HG02588 (cell line): ENCODE results near the gene PPP2R5C.
"Not testable (repeated sequence)": the region's sequence is repeated elsewhere in the genome, so short reads cannot be mapped to it uniquely, and the experiment has no call there.

Experiments
- ATAC-seq: cut with Tn5 transposase; IDR thresholded peaks from one replicate; pipeline ENCODE4 v1.9.1; 2021; ENCODE audit warnings: mild to moderate bottlenecking, moderate library complexity; ENCODE audit not compliant: unreplicated experiment

Gene PPP2R5C

GRCh38 chr14:101761032-101761880 is at the start of gene PPP2R5C:
Gene PPP2R5C, plus strand, starts transcription at chr14:101761709. Its CDS starts 185 bp downstream, at chr14:101761894.
- ATAC-seq, result peak; percentile 67

- not testable (repeated sequence) for ATAC-seq
Measured at GRCh38 chr14:101711857-101712233, 49.7 kb upstream of the PPP2R5C start.

- not testable (repeated sequence) for ATAC-seq
Measured at GRCh38 chr14:101712341-101712740, 49.2 kb upstream of the PPP2R5C start.

- not testable (repeated sequence) for ATAC-seq
Measured at GRCh38 chr14:101713091-101713490, 48.4 kb upstream of the PPP2R5C start.

- ATAC-seq, result no peak
Measured at GRCh38 chr14:101713621-101714349, 47.7 kb upstream of the PPP2R5C start.

- ATAC-seq, result no peak
Measured at GRCh38 chr14:101714394-101714793, 47.1 kb upstream of the PPP2R5C start.

- ATAC-seq, result no peak
Measured at GRCh38 chr14:101715210-101716076, 46.1 kb upstream of the PPP2R5C start.

GRCh38 chr14:101716077-101716950 is 45.2 kb upstream of the PPP2R5C start:
- ATAC-seq, result no peak

- ATAC-seq, result no peak
Measured at GRCh38 chr14:101716956-101717662, 44.4 kb upstream of the PPP2R5C start.

GRCh38 chr14:101717663-101718490 is 43.6 kb upstream of the PPP2R5C start:
- no peak for ATAC-seq

- ATAC-seq, result no peak
Measured at GRCh38 chr14:101719045-101719645, 42.4 kb upstream of the PPP2R5C start.

- no peak for ATAC-seq
Measured at GRCh38 chr14:101719708-101720107, 41.8 kb upstream of the PPP2R5C start.

- no peak for ATAC-seq
Measured at GRCh38 chr14:101721111-101721510, 40.4 kb upstream of the PPP2R5C start.

- ATAC-seq, result no peak
Measured at GRCh38 chr14:101721951-101722661, 39.4 kb upstream of the PPP2R5C start.

GRCh38 chr14:101723061-101723595 is 38.4 kb upstream of the PPP2R5C start:
- ATAC-seq, result no peak

GRCh38 chr14:101725652-101726051 is 35.9 kb upstream of the PPP2R5C start:
- ATAC-seq, result not testable (repeated sequence)

GRCh38 chr14:101726295-101726953 is 35.1 kb upstream of the PPP2R5C start:
- no peak for ATAC-seq
